ENCODE measurements around the gene KCNIP1. TPM values are rescaled to one million over a fixed set of nuclear protein-coding genes. Genes with fewer than 3 reads are reported as not detected.

The KCNIP1 gene
- total RNA-seq, 1 donor = not detected

DNA sequence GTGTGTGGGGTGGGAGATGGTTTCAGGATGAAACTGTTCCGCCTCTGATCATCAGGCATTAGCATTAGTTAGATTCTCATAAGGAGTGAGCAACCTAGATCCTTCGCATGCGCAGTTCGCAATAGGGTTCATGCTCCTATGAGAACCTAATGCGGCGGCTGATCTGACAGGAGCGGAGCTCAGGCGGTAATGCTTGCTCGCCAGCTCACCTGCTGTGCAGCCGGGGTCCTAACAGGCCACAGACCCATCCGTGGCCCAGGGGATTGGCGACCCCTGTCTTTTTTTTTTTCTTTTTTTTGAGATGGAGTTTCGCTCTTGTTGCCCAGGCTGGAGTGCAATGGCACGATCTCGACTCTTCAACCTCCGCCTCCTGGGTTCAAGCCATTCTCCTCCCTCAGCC lies 119.1 kb downstream of the KCNIP1 start:
- Histone ChIP-seq H3K27me3 (ENCODE audit: insufficient read depth, low read length) (no peaks in the 10 kb centered on the region), H3K4me3 (ENCODE audit: low read length) (no peak overlapping the region), H3K4me1 (ENCODE audit: insufficient read depth, low read length) (no peaks in the 10 kb centered on the region), H3K9me3 (ENCODE audit: low read depth, low read length) (no peaks in the 10 kb centered on the region)

DNA sequence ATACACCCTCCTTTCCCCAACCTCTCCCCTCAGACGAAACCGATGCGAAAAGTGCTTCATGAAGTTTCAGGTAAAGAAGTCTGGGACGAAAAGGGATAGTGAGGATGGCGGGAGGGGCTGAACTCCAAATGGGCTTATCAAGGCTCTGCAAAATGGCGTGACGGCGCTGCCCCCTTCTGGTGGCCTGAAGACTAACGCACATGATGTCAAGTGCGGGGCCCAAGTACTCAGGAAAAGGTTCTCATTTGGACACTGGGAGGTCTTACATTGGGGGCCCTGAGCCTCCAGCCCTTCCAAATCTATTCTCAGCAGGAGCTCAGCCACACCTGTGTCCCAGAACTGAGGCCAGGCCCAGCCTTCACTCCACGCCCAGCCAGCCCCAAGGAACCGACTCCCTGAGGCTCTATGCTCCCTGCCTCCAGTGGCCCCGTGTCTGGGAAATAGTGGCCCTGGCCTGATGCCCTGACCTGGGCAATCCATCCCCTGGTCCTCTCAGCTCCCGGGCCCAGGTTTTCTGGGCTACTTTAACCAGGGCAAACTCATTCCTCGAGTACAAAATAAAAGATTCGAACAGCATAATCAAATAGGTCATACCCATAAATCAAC lies 119.9 kb downstream of the KCNIP1 start:
- H3K4me1 ChIP-seq (ENCODE audit: insufficient read depth, low read length) = no peaks in the 10 kb centered on the region
- H3K27me3 ChIP-seq (ENCODE audit: insufficient read depth, low read length) = no peaks in the 10 kb centered on the region
- H3K4me3 ChIP-seq (ENCODE audit: low read length) = no peak overlapping the region
- H3K9me3 ChIP-seq (ENCODE audit: low read depth, low read length) = no peaks in the 10 kb centered on the region

DNA sequence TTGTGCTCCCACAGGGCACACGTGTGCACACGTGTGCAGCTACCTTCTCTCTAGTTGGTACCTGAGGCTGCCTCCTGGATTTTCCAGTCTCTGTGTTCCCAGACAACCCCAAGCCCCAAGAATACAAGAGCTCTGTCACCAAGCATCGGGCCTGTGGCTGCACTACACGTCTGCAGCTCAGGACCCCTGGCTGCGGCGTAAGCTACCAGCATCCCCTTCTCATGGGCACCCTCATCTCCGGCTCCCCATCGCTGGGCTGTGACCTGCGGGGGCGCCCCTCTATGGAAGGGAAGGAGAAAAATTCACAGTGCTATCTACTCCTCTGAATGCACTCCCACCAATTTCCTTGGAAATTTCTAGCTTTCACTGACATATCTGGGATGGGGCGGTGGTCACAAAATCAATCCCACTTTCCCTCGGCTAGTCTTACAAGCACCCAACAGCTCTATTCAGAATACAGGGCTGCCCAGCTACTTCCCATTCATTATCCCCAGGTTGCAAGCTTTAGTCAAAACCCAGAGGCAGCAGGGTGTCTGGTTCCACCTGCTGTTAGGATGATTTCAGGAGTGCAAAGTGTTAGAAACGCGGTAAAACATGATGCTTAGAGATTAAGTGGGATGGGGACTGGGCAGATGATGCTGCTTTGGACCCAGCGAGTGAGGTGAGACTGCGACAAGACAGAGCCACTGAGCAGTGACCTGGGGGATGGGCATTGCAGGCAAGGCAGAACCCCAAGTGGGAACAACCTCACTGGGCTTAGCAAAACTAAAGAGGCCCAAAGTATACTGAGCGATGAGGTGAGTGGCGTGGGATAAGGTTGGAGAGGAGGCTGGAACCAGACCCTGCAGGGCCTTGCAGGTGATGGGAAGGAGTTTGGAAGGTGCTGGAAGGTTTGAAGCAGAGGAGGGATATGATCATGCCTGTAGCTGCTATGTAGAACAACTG lies 121.7 kb downstream of the KCNIP1 start:
- H3K27me3 ChIP-seq (ENCODE audit: insufficient read depth, low read length) = no peaks in the 10 kb centered on the region
- no peaks in the 10 kb centered on the region for H3K4me1 ChIP-seq (ENCODE audit: insufficient read depth, low read length)
- no peaks in the 10 kb centered on the region for H3K9me3 ChIP-seq (ENCODE audit: low read depth, low read length)
- H3K4me3 ChIP-seq (ENCODE audit: low read length) = no peak overlapping the region

DNA sequence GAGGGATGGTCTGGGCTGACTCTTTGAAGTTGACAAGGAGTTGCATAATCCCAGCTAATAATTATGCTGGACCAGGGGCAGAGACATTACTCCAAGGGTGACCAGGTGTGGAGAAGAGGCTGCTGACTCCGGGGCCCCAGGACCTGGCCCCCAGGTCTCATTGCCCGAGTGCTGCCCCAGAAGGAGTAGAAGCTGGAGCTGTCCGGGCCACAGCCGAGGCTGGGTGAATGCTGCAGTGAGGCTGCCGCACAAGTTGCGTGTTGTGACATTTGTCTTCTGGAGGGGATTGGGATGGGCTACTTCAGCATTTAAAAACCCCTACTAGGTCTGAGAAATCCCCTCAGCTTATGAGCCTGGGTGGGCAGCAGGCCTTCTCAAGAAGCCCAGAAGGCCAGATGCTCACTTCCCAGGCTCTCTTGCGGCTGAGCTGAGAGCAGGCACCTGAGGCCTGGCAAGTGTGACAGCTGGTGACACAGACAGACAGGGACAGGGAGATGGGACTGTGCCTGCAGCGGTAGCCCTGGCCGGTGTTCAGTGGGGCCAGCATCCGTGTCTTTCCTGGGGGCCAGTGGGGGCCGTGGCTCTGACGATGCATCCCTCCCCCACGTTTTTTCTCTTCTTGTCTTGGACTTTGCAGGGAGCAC lies 122.8 kb downstream of the KCNIP1 start:
- H3K9me3 ChIP-seq (ENCODE audit: low read depth, low read length) = no peaks in the 10 kb centered on the region
- H3K4me3 ChIP-seq (ENCODE audit: low read length) = no peak overlapping the region
- H3K27me3 ChIP-seq (ENCODE audit: insufficient read depth, low read length) = no peaks in the 10 kb centered on the region
- H3K4me1 ChIP-seq (ENCODE audit: insufficient read depth, low read length) = no peaks in the 10 kb centered on the region

GRCh38 chr5:170627271-170627670 lies 123.5 kb downstream of the KCNIP1 start:
- Histone ChIP-seq H3K4me1 (ENCODE audit: insufficient read depth, low read length) (no peaks in the 10 kb centered on the region), H3K27me3 (ENCODE audit: insufficient read depth, low read length) (no peaks in the 10 kb centered on the region), H3K9me3 (ENCODE audit: low read depth, low read length) (no peaks in the 10 kb centered on the region), H3K4me3 (ENCODE audit: low read length) (no peak overlapping the region)

- H3K9me3 ChIP-seq (ENCODE audit: low read depth, low read length) = no peaks in the 10 kb centered on the region
- H3K27me3 ChIP-seq (ENCODE audit: insufficient read depth, low read length) = no peaks in the 10 kb centered on the region
- peaks cover under 1% of the 10 kb centered on the region for H3K4me1 ChIP-seq (ENCODE audit: insufficient read depth, low read length)
- no peak overlapping the region for H3K4me3 ChIP-seq (ENCODE audit: low read length)
Observed at GRCh38 chr5:170628028-170628427, 124.2 kb downstream of the KCNIP1 start.

DNA sequence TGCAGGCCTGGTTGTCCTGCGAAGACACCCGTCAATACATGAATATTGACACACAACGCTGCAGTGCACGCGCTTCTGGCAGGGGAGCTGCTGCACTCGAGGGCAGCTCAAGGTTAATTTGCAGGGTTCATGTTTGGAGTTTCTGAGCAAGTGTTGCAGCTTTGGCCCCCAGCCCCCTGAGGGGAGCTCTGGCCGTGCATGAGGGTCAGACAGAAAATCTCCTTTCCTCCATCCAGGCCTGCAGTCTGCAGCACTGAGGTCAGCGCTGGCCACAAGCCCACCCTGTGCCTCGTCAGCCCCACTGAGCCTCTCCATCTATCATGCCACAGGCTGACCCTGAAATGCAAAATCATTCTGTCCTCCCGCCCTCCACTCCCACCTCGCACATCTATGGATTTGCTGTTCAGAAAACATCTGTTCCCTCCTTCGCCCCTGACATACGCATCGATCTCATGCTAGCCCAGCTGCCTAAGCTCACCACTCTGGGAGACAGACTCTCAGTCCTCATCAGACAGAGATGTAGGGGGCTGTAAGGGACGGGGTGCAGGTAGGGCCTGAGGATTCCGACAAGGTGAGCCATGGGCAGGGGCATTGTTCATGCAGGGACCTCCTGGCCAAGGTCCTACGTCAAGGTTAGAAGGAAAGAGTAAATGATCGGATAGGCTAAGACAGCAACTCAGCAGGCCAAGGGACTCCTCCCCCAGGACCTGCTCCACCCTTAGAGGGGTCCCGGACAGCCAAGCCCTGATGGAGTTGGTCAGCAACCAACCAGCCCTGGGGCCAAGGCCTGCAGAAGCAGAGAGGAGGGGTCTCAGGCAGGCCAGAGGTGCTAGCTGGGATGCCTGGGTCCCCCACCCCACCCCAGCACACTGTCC lies 125.1 kb downstream of the KCNIP1 start:
- Histone ChIP-seq H3K4me1 (ENCODE audit: insufficient read depth, low read length) (peaks cover 8% of the 10 kb centered on the region), H3K9me3 (ENCODE audit: low read depth, low read length) (no peaks in the 10 kb centered on the region), H3K27me3 (ENCODE audit: insufficient read depth, low read length) (no peaks in the 10 kb centered on the region), H3K4me3 (ENCODE audit: low read length) (no peak overlapping the region)

GRCh38 chr5:170629566-170630175 lies 125.9 kb downstream of the KCNIP1 start:
- Histone ChIP-seq H3K27me3 (ENCODE audit: insufficient read depth, low read length) (no peaks in the 10 kb centered on the region), H3K9me3 (ENCODE audit: low read depth, low read length) (no peaks in the 10 kb centered on the region), H3K4me3 (ENCODE audit: low read length) (no peak overlapping the region), H3K4me1 (ENCODE audit: insufficient read depth, low read length) (peaks cover 13% of the 10 kb centered on the region)

GRCh38 chr5:170630226-170630625 lies 126.4 kb downstream of the KCNIP1 start:
- peaks cover 13% of the 10 kb centered on the region for H3K4me1 ChIP-seq (ENCODE audit: insufficient read depth, low read length)
- H3K9me3 ChIP-seq (ENCODE audit: low read depth, low read length) = no peaks in the 10 kb centered on the region
- no peaks in the 10 kb centered on the region for H3K27me3 ChIP-seq (ENCODE audit: insufficient read depth, low read length)
- H3K4me3 ChIP-seq (ENCODE audit: low read length) = no peak overlapping the region

GRCh38 chr5:170630711-170631141 lies 126.9 kb downstream of the KCNIP1 start:
- Histone ChIP-seq H3K4me3 (ENCODE audit: low read length) (no peak overlapping the region), H3K9me3 (ENCODE audit: low read depth, low read length) (no peaks in the 10 kb centered on the region), H3K27me3 (ENCODE audit: insufficient read depth, low read length) (no peaks in the 10 kb centered on the region), H3K4me1 (ENCODE audit: insufficient read depth, low read length) (peaks cover 13% of the 10 kb centered on the region)

- Histone ChIP-seq H3K27me3 (ENCODE audit: insufficient read depth, low read length) (no peaks in the 10 kb centered on the region), H3K4me3 (ENCODE audit: low read length) (no peak overlapping the region), H3K9me3 (ENCODE audit: low read depth, low read length) (no peaks in the 10 kb centered on the region), H3K4me1 (ENCODE audit: insufficient read depth, low read length) (peaks cover 13% of the 10 kb centered on the region)
Observed at GRCh38 chr5:170631466-170632195, 127.8 kb downstream of the KCNIP1 start.

DNA sequence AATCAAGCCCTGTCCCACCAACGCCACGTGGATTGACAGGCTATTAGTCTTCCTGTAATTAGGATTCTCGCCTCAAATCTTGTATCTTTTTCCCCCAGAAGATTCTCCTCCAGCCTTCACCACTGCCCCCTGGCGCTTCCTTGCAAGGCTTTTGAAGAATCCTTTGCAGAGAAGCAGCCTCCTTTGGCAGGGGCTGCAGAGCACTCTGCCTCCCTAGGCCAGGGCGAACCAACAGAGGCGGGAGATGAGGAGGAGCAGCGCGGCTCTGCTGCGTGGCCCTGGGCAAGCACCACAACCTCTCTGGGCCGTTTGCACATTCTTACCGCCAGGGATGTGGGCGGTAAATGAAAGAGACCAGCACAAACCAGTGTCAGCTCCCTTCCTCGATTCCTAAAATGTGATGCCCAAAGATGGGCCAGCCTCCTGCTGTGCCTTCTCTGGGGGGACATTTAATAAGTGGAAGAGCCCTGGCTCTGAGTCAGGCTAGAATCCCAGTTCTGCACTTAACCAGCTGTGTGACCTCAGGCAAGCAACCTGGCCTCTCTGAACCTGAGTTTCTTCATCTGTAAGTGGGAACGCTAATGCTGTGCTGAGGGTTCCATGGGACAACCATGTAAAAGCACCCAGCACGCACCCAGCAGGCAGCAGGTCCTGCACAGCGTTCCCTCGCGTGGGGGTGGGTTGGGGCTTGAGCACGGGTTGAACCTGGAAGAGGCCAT lies 128.6 kb downstream of the KCNIP1 start:
- Histone ChIP-seq H3K27me3 (ENCODE audit: insufficient read depth, low read length) (no peaks in the 10 kb centered on the region), H3K9me3 (ENCODE audit: low read depth, low read length) (no peaks in the 10 kb centered on the region), H3K4me3 (ENCODE audit: low read length) (no peak overlapping the region), H3K4me1 (ENCODE audit: insufficient read depth, low read length) (peaks cover 13% of the 10 kb centered on the region)

- H3K4me1 ChIP-seq (ENCODE audit: insufficient read depth, low read length) = peaks cover 13% of the 10 kb centered on the region
- no peaks in the 10 kb centered on the region for H3K27me3 ChIP-seq (ENCODE audit: insufficient read depth, low read length)
- no peaks in the 10 kb centered on the region for H3K9me3 ChIP-seq (ENCODE audit: low read depth, low read length)
- H3K4me3 ChIP-seq (ENCODE audit: low read length) = no peak overlapping the region
Observed at GRCh38 chr5:170632985-170633234, 129.1 kb downstream of the KCNIP1 start.

Data from mononuclear cell (primary cell).